Neuronal stem cell (in vitro differentiated cells): ENCODE data around the gene C2CD5.
"Not testable (repeated sequence)": the region's sequence is repeated elsewhere in the genome, so short reads cannot be mapped to it uniquely, and the experiment has no call there.

Source experiments
- DNase-seq: peaks from one replicate; pipeline ENCODE4 v3.0.0-alpha.2; 2013; ENCODE audit warnings: low spot score
- H2AFZ ChIP-seq: one replicate; pipeline ENCODE4 v1.6.1; 2013; ENCODE audit warnings: mild to moderate bottlenecking, low read length, inconsistent platforms
- H2AK5ac ChIP-seq: 2 replicates; pipeline ENCODE4 v1.6.1; 2013; ENCODE audit warnings: low read depth, mild to moderate bottlenecking, inconsistent platforms, low read length, moderate library complexity, mixed read lengths
- H2BK120ac ChIP-seq: 2 replicates; pipeline ENCODE4 v1.6.1; 2013; ENCODE audit warnings: low read depth, mild to moderate bottlenecking, inconsistent platforms, low read length, moderate library complexity, mixed read lengths
- H2BK12ac ChIP-seq: one replicate; pipeline ENCODE4 v1.6.1; 2013; ENCODE audit warnings: low read length, inconsistent platforms
- H2BK15ac ChIP-seq: 2 replicates; pipeline ENCODE4 v1.6.1; 2013; ENCODE audit warnings: mild to moderate bottlenecking, low read length, inconsistent platforms, mixed read lengths
- H2BK5ac ChIP-seq: one replicate; pipeline ENCODE4 v1.6.1; 2013; ENCODE audit warnings: inconsistent platforms, mild to moderate bottlenecking, low read length, moderate library complexity
- H3K14ac ChIP-seq: one replicate; pipeline ENCODE4 v1.6.1; 2013; ENCODE audit warnings: low read length, inconsistent platforms
- H3K18ac ChIP-seq: 2 replicates; pipeline ENCODE4 v1.6.1; 2013; ENCODE audit warnings: low read length, inconsistent platforms
- H3K23ac ChIP-seq: 2 replicates; pipeline ENCODE4 v1.6.1; 2013; ENCODE audit warnings: low read depth, mild to moderate bottlenecking, mixed read lengths, low read length, inconsistent platforms; ENCODE audit not compliant: poor library complexity
- H3K27ac ChIP-seq: replicated peaks from 3 replicates; pipeline ENCODE4 v1.5.1; 2013; ENCODE audit warnings: low read length, inconsistent platforms
- H3K27me3 ChIP-seq, 3 experiments: 2 replicates each; pipeline ENCODE4 v1.6.1; 2013; ENCODE audit warnings: low read length in 3 of 3, mild to moderate bottlenecking in 2 of 3, inconsistent platforms in 1 of 3, low read depth in 1 of 3, mixed read lengths in 1 of 3, moderate library complexity in 1 of 3; ENCODE audit not compliant: control insufficient read depth in 3 of 3, insufficient read depth in 3 of 3
- H3K36me3 ChIP-seq, 2 donors: replicated peaks in 1 of 2; 2 replicates each; pipeline ENCODE4 v1.6.1; 2013; ENCODE audit warnings: low read length in 2 of 2; ENCODE audit not compliant: control insufficient read depth in 2 of 2, insufficient read depth in 2 of 2
- H3K4ac ChIP-seq: 2 replicates; pipeline ENCODE4 v1.6.1; 2013; ENCODE audit warnings: inconsistent platforms, mild to moderate bottlenecking, low read length, moderate library complexity
- H3K4me1 ChIP-seq, 2 donors: 1 replicate in 1 of 2; 2 replicates in 1 of 2; pipeline ENCODE4 v1.6.1; 2013; ENCODE audit warnings: low read length in 2 of 2, low read depth in 1 of 2; ENCODE audit not compliant: control insufficient read depth in 2 of 2, insufficient read depth in 1 of 2
- H3K4me2 ChIP-seq: one replicate; pipeline ENCODE4 v1.6.1; 2013; ENCODE audit warnings: mild to moderate bottlenecking, low read length, inconsistent platforms; ENCODE audit not compliant: insufficient read depth, poor library complexity, severe bottlenecking
- H3K4me3 ChIP-seq, 2 donors: 2 replicates each; pipeline ENCODE4 v1.5.1; 2013; ENCODE audit warnings: low read length in 2 of 2, mild to moderate bottlenecking in 2 of 2, inconsistent platforms in 1 of 2, moderate library complexity in 1 of 2
- H3K79me1 ChIP-seq: one replicate; pipeline ENCODE4 v1.6.1; 2013; ENCODE audit warnings: low read depth, mild to moderate bottlenecking, inconsistent platforms, low read length, moderate library complexity
- H3K9ac ChIP-seq: one replicate; pipeline ENCODE4 v1.6.1; 2013; ENCODE audit warnings: mild to moderate bottlenecking, low read depth, low read length, inconsistent platforms; ENCODE audit not compliant: poor library complexity
- H3K9me3 ChIP-seq, 2 donors: replicated peaks in 1 of 2; 2 replicates each; pipeline versions ENCODE3 to v1.6.1; 2013; ENCODE audit warnings: low read length in 2 of 2, mild to moderate bottlenecking in 2 of 2, inconsistent platforms in 1 of 2, low read depth in 1 of 2, mixed read lengths in 1 of 2, moderate library complexity in 1 of 2; ENCODE audit not compliant: control insufficient read depth in 2 of 2, insufficient read depth in 1 of 2
- H4K8ac ChIP-seq: one replicate; pipeline ENCODE4 v1.6.1; 2013; ENCODE audit warnings: low read depth, mild to moderate bottlenecking, inconsistent platforms, low read length, moderate library complexity
- H4K91ac ChIP-seq: one replicate; pipeline ENCODE4 v1.6.1; 2013; ENCODE audit warnings: low read length, low read depth, mild to moderate bottlenecking, inconsistent platforms; ENCODE audit not compliant: poor library complexity
- WGBS, 2 donors: extraction: QIAGEN DNeasy Blood & Tissue Kit; methylation state at CpG; one replicate each; pipeline ENCODE4 v1.1.7; 2013; ENCODE audit warnings: missing lambda C conversion rate in 2 of 2, mixed read lengths in 1 of 2; ENCODE audit not compliant: insufficient read length in 2 of 2, insufficient replicate concordance in 1 of 2; ENCODE audit errors: extremely low coverage in 2 of 2; 5-methylcytosine and 5-hydroxymethylcytosine counted together

C2CD5 gene

DNA sequence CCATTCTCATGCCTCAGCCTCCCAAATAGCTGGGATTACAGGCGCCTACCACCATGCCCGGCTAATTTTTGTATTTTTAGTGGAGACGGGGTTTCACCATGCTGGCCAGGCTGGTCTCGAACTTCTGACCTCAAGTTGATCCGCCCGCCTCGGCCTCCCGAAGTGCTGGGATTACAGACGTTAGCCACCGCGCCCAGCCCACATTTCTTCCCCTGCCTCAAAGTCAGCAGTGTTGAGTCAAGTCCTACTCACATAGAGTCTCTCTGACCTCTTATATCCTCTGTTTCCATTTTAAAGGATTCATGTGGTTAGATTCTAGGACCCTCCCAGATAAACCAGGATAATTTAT lies 100.1 kb downstream of the C2CD5 start:
- DNase-seq, H4K8ac ChIP-seq, H2BK5ac ChIP-seq, H2BK15ac ChIP-seq, H3K4me1 ChIP-seq, H3K14ac ChIP-seq, H3K79me1 ChIP-seq, H2BK12ac ChIP-seq, H3K9ac ChIP-seq, H3K23ac ChIP-seq, H4K91ac ChIP-seq, H3K9me3 ChIP-seq, H2AFZ ChIP-seq, H3K27ac ChIP-seq, H3K4me3 ChIP-seq, H3K27me3 ChIP-seq, H3K36me3 ChIP-seq, H2BK120ac ChIP-seq, H2AK5ac ChIP-seq, H3K18ac ChIP-seq, H3K4me2 ChIP-seq, H3K4ac ChIP-seq: not testable (repeated sequence)
- no CpG with 5 or more reads among the region's 11 CpGs for WGBS, 2 donors

DNA sequence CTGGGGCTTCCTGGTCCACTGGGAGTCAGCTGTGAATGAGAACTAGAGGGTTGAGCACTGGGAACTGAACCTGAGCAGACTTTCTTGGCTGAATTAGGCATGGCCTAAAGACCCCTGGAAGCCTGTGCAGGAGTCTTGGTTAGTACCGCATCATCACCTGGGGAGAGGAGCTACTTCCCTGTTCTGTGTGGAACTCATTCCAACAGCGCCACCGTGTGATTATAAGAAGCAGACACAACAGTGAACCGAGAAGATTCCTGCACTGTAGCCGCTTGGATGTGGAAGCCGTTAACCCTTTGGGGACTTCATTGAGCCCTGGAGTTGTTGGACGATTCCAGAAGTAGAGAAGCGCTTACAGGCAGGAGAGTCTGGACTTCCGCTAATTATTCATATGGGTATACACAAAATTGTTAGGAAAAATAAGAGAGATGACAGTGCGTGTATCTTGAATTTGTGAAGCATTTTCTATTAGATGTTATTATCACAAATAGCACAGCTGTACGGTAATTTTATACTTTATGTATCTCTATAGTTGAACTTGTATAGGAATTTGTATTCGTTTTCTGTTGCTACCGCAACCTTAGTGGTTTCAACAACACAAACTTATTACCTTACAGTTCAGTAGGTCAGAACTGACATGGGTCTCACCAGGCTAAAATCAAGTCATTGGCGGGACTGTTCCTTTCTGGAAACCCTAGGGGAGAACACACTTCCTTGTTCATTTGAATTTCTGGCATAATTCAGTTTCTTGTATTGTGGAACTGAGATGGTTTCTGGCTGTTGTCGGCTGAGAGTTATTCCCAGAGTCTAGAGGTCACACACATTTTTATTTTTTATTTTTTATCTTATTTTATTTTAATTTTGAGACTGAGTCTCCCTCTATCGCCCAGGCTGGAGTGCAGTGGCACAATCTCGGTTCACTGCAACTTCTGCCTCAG lies 100.7 kb downstream of the C2CD5 start:
- no peak overlapping the region for H2BK15ac ChIP-seq
- H3K27ac ChIP-seq: no peak overlapping the region
- H3K4ac ChIP-seq: no peak overlapping the region
- no peak overlapping the region for H4K8ac ChIP-seq
- H4K91ac ChIP-seq: no peak overlapping the region
- H3K36me3 ChIP-seq: peaks cover 0 to 6% of the 10 kb centered on the region in 2 donors
- no peaks in the 10 kb centered on the region for H3K4me1 ChIP-seq
- peak overlapping the region; percentile 56 for H2AFZ ChIP-seq
- H2BK12ac ChIP-seq: no peak overlapping the region
- H3K23ac ChIP-seq: no peak overlapping the region
- H3K9ac ChIP-seq: no peak overlapping the region
- H3K18ac ChIP-seq: peak overlapping the region; percentile 48
- no peaks in the 10 kb centered on the region for H3K27me3 ChIP-seq
- no peaks in the 10 kb centered on the region for H3K79me1 ChIP-seq
- no peak overlapping the region for H3K14ac ChIP-seq
- H3K4me3 ChIP-seq: no peak overlapping the region
- H2BK120ac ChIP-seq: no peak overlapping the region
- no peak overlapping the region for H3K4me2 ChIP-seq
- no peak overlapping the region for H2AK5ac ChIP-seq
- H2BK5ac ChIP-seq: no peak overlapping the region
- DNase-seq: peak; percentile 74
- no peaks in the 10 kb centered on the region for H3K9me3 ChIP-seq
- no CpG with 5 or more reads among the region's 17 CpGs for WGBS, 2 donors

DNA sequence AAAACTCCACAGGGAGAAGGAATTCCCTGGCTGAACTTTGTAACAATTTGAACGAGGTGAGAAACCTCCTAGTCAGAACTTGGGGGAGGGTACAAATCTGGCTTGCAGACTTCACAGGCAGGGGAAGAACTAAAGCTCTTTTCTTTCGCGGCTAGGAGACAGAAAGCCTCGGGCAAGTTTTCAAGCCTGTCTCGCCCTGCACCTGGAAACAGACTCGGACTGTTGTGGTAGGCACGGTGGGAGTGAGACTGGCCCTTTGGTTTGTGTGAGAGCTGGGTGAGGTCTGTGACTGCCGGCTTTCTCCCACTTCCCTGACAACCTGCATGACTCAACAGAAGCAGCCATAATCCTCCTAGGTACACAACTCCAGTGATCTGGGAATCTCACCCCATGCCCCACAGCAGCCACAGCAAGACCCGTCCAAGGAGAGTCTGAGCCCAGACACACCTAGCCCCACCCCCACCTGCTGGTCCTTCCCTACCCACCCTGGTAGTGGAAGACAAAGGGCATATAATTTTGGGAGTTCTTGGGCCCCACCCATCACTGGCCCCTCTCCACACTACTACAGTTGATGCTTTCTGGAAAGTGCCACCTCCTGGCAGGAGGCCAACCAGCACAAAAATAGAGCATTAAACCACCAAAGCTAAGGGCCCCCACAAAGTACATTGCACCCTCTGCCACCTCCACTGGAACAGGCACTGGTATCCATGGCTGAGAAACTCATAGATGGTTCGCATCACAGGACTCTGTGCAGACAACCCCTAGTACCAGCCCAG lies 107.1 kb downstream of the C2CD5 start:
- H4K8ac ChIP-seq: no peak overlapping the region
- peak overlapping the region; percentile 48 for H2AFZ ChIP-seq
- no peak overlapping the region for H3K23ac ChIP-seq
- no peaks in the 10 kb centered on the region for H3K36me3 ChIP-seq
- peaks cover 0 to 4% (median 0%) of the 10 kb centered on the region in 3 experiments for H3K27me3 ChIP-seq
- no peak overlapping the region for H3K18ac ChIP-seq
- no peak overlapping the region for H2BK12ac ChIP-seq
- no peak overlapping the region for H2AK5ac ChIP-seq
- no peaks in the 10 kb centered on the region for H3K4me1 ChIP-seq
- no peak overlapping the region for H4K91ac ChIP-seq
- no peaks in the 10 kb centered on the region for H3K9me3 ChIP-seq
- no peak overlapping the region for H3K27ac ChIP-seq
- H3K14ac ChIP-seq: no peak overlapping the region
- no peaks in the 10 kb centered on the region for H3K79me1 ChIP-seq
- H3K9ac ChIP-seq: no peak overlapping the region
- no peak overlapping the region for H3K4ac ChIP-seq
- DNase-seq: no peak
- WGBS, 2 donors: no CpG with 5 or more reads among the region's 10 CpGs
- H2BK15ac ChIP-seq: no peak overlapping the region
- H3K4me2 ChIP-seq: no peak overlapping the region
- H2BK120ac ChIP-seq: no peak overlapping the region
- no peak overlapping the region for H3K4me3 ChIP-seq
- H2BK5ac ChIP-seq: no peak overlapping the region

DNA sequence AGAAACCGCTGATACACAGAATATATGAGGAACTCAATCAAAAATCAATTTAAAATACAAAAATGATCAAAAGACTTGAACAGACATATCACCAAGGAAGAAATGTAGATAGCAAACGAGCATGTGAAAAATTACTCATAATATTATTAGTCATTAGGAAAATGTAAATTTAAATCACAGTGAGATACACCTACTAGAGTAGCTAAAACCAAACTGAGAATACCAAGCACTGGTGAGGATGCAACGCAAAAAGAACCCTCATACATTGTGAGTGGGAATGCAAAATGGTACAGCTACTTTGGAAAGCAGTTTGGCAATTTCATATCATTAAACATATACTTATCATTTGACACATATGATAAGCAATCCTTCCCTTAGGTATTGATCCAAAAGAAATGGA lies 108.8 kb downstream of the C2CD5 start:
- Histone ChIP-seq H2BK12ac (no peak overlapping the region), H4K8ac (no peak overlapping the region), H3K9me3 (no peaks in the 10 kb centered on the region), H2BK5ac (no peak overlapping the region), H2AK5ac (no peak overlapping the region), H4K91ac (no peak overlapping the region), H3K14ac (no peak overlapping the region), H2BK15ac (no peak overlapping the region), H3K4me1 (no peaks in the 10 kb centered on the region), H3K9ac (no peak overlapping the region), H3K18ac (no peak overlapping the region), H3K27me3 (peaks cover 0 to 4% (median 0%) of the 10 kb centered on the region in 3 experiments), H3K36me3 (no peaks in the 10 kb centered on the region), H3K4me3 (no peak overlapping the region), H2AFZ (no peak overlapping the region), H3K27ac (no peak overlapping the region), H3K23ac (no peak overlapping the region), H2BK120ac (no peak overlapping the region), H3K4me2 (no peak overlapping the region), H3K79me1 (no peaks in the 10 kb centered on the region), H3K4ac (no peak overlapping the region)
- WGBS, 2 donors: no CpG with 5 or more reads among the region's 3 CpGs
- DNase-seq: no peak
